SK-MEL-5 (cell line): ENCODE measurements around the gene TALDO1. TPM values are rescaled to one million over a fixed set of nuclear protein-coding genes. Genes with fewer than 3 reads are reported as not detected.

Source experiments
- small RNA-seq, 2 experiments: library from RNA; depleted of rRNA; stranded (forward); fragments of <200 nt; gene quantifications; one replicate each; pipeline ENCODE3, GENCODE V24; 2014
- total RNA-seq: library from RNA; depleted of rRNA; stranded (reverse); fragments of >200 nt; shearing (Covaris generic); gene quantifications from 2 replicates; pipeline ENCODE4 v1.2.3, GENCODE V29; 2014; rRNA removed

Gene TALDO1
- total RNA-seq, 1 experiment from 2014 or later, result 219 TPM

Small RNA genes within 50 kb of the gene (small RNA-seq; reads per million reads assigned to genes)
- gene SNORA52, result 0 reads per million in 2 experiments

Other genes starting within 250 kb of the TALDO1 start
- 178 and 180 TPM in 2 replicates for gene RNH1, start 240.2 kb upstream of the TALDO1 start, total RNA-seq
- gene HRAS, start 211.9 kb upstream of the TALDO1 start, total RNA-seq, result 48.3 and 55.6 TPM in 2 replicates
- 0.11 and 0.13 TPM in 2 replicates for gene LRRC56, start 209.9 kb upstream of the TALDO1 start, total RNA-seq
- gene LMNTD2, start 186.7 kb upstream of the TALDO1 start, total RNA-seq, result 1.8 and 2.1 TPM in 2 replicates
- gene RASSF7, start 186.5 kb upstream of the TALDO1 start, total RNA-seq, result 7.8 and 8.0 TPM in 2 replicates
- 22.0 and 22.6 TPM in 2 replicates for gene PHRF1, start 171.0 kb upstream of the TALDO1 start, total RNA-seq
- gene IRF7, start 131.5 kb upstream of the TALDO1 start, total RNA-seq, result 3.5 and 3.7 TPM in 2 replicates
- gene CDHR5, start 122.5 kb upstream of the TALDO1 start, total RNA-seq, result not detected in 2 replicates
- not detected in 2 replicates for gene SCT, start 120.3 kb upstream of the TALDO1 start, total RNA-seq
- gene DRD4, start 110.2 kb upstream of the TALDO1 start, total RNA-seq, result not detected in 2 replicates
- 26.1 and 33.8 TPM in 2 replicates for gene DEAF1, start 52.2 kb upstream of the TALDO1 start, total RNA-seq
- 6.5 and 10.8 TPM in 2 replicates for gene TMEM80, start 51.6 kb upstream of the TALDO1 start, total RNA-seq
- gene EPS8L2, start 41.2 kb upstream of the TALDO1 start, total RNA-seq, result 0.61 and 3.0 TPM in 2 replicates
- gene GATD1, start 30.0 kb downstream of the TALDO1 start, total RNA-seq, result 22.8 and 23.0 TPM in 2 replicates
- 0.53 TPM in 1 of 2 replicates, not detected in the other for gene CEND1, start 42.6 kb downstream of the TALDO1 start, total RNA-seq
- gene SLC25A22, start 50.8 kb downstream of the TALDO1 start, total RNA-seq, result 16.2 and 16.3 TPM in 2 replicates
- gene PIDD1, start 57.8 kb downstream of the TALDO1 start, total RNA-seq, result 4.2 and 6.1 TPM in 2 replicates
- gene RPLP2, start 62.5 kb downstream of the TALDO1 start, total RNA-seq, result 1,043 and 1,055 TPM in 2 replicates
- gene PNPLA2, start 71.5 kb downstream of the TALDO1 start, total RNA-seq, result 6.3 and 7.9 TPM in 2 replicates
- gene CRACR2B, start 80.5 kb downstream of the TALDO1 start, total RNA-seq, result not detected in 2 replicates
- 228 and 233 TPM in 2 replicates for gene CD151, start 85.5 kb downstream of the TALDO1 start, total RNA-seq
- gene POLR2L, start 95.1 kb downstream of the TALDO1 start, total RNA-seq, result 397 and 411 TPM in 2 replicates
- 150 and 167 TPM in 2 replicates for gene TSPAN4, start 95.4 kb downstream of the TALDO1 start, total RNA-seq
- gene CHID1, start 163.3 kb downstream of the TALDO1 start, total RNA-seq, result 21.8 and 31.0 TPM in 2 replicates
- gene AP2A2, start 178.4 kb downstream of the TALDO1 start, total RNA-seq, result 14.6 and 16.2 TPM in 2 replicates